SK-MEL-5 (cell line): Measurements from ENCODE around the gene DPP4. TPM values are rescaled to one million over a fixed set of nuclear protein-coding genes. Genes with fewer than 3 reads are reported as not detected.
"Not testable (repeated sequence)": the region's sequence is repeated elsewhere in the genome, so short reads cannot be mapped to it uniquely, and the experiment has no call there.

Source experiments
- DNase-seq: peaks from one replicate; pipeline ENCODE4 v3.0.0-alpha.2; 2016; ENCODE audit warnings: low read depth, low spot score
- in situ Hi-C: cut with HindIII; loops from 2 replicates; pipeline ENCODE4 v1.10.0; 2016; ENCODE audit warnings: low sequenced_read_pairs, high pct_unique_total_duplicates, low pct_unique_long_range_greater_than_20kb
- small RNA-seq, 2 experiments: library from RNA; depleted of rRNA; stranded (forward); fragments of <200 nt; gene quantifications; one replicate each; pipeline ENCODE3, GENCODE V24; 2014
- total RNA-seq: library from RNA; depleted of rRNA; stranded (reverse); fragments of >200 nt; shearing (Covaris generic); gene quantifications from 2 replicates; pipeline ENCODE4 v1.2.3, GENCODE V29; 2014; rRNA removed

DPP4 gene
- total RNA-seq, 1 experiment from 2014 or later: 0.08 TPM

- in situ Hi-C loops: no loop called here
- no peak for DNase-seq
Observed at GRCh38 chr2:161955211-161955610, 118.8 kb downstream of the DPP4 start.

DNA sequence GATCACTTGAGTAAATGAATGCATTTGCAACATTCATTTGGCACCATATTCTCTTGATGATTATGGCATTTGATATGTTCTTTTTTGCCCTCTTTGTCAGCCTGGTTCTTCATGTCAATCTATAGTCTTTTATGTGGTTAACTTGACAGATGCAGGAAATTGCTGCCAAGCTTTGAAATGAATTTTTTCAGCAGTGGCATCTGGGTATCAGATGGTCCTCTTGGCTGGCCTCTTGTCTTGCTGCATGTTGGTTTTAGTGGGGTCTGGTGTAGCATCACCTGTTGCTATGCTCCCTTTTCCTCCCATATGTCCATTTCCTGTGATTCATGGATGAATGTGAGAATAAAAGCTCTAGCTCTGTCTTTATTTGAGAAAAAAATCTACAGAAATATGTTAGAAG lies 119.9 kb downstream of the DPP4 start:
- DNase-seq: peak; percentile 34

DNA sequence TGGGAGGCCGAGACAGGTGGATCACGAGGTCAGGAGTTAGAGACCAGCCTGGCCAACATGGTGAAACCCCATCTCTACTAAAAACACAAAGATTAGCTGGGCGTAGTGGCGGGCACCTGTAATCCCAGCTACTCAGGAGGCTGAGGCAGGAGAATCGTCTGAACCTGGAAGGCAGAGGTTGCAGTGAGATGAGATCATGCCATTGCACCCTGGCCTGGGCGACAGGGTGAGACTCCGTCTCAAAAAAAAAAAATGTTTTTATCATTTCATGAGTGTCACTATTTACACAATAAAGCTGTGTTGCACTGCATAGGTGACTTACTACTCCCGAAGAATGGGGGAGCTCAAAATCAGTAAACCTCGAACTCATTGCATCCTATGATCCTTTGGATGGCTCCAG lies 120.6 kb downstream of the DPP4 start:
- DNase-seq, in situ Hi-C loops: not testable (repeated sequence)

More for the DNA sequence above, 119.9 kb downstream of the DPP4 start:
- in situ Hi-C loops: no loop called here

GRCh38 chr2:161952783-161953191 lies 121.2 kb downstream of the DPP4 start:
- no peak for DNase-seq
- in situ Hi-C loops: no loop called here

DNA sequence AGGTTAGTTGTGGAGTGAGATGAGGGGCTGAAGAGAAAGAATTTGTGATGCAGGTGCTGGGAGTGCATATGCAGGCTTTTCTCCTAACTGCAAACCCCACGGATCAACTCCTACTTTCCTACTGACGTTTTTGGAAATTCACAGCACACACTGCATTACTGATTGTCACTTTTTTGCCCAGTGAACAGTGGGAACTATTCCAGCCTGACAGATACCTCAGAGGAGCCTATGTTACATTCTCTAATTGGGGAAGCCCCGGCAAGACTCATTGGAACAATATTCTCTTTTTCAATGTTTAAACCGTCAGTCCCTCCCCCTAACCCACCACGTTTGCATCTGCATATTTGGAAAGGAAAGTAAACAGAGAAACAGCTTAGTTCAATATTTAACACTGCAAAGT lies 126.2 kb downstream of the DPP4 start:
- DNase-seq: no peak
- in situ Hi-C loops: no loop called here

- in situ Hi-C loops: no loop called here
Observed at GRCh38 chr2:161947406-161947805, 126.6 kb downstream of the DPP4 start.

GRCh38 chr2:161946489-161947107 lies 127.4 kb downstream of the DPP4 start:
- in situ Hi-C loops: no loop called here
- peak; percentile 54 for DNase-seq

More at GRCh38 chr2:161947406-161947805, 126.6 kb downstream of the DPP4 start:
- DNase-seq: no peak

- no peak for DNase-seq
- in situ Hi-C loops: no loop called here
Observed at GRCh38 chr2:161943011-161943410, 131.0 kb downstream of the DPP4 start.

Small RNA genes within 50 kb of the gene (small RNA-seq; reads per million reads assigned to genes)
- 0 reads per million in 2 experiments for gene TIMM8AP1

Other genes starting within 250 kb of the DPP4 start
- not detected in 2 replicates for gene GCG, start 78.0 kb upstream of the DPP4 start, total RNA-seq
- gene FAP, start 169.2 kb upstream of the DPP4 start, total RNA-seq: 0.37 and 2.3 TPM in 2 replicates
- 3.6 and 4.2 TPM in 2 replicates for gene IFIH1, start 244.5 kb upstream of the DPP4 start, total RNA-seq